Neural progenitor cell (in vitro differentiated cells): ENCODE data around the gene CRB2. TPM values are rescaled to one million over a fixed set of nuclear protein-coding genes. Genes with fewer than 3 reads are reported as not detected.

Experiments used
- DNase-seq: peaks from one replicate; pipeline ENCODE4 v3.0.0-alpha.2; 2016; ENCODE audit warnings: low spot score
- H2AFZ ChIP-seq: fragments of 200-600 bp; sonication (generic); replicated peaks from 2 replicates; pipeline ENCODE4 v1.6.1; 2016; ENCODE audit warnings: antibody characterized with exemption
- H3F3A ChIP-seq: fragments of 200-600 bp; sonication (generic); 2 replicates; pipeline ENCODE4 v1.6.1; 2016; ENCODE audit warnings: antibody characterized with exemption, low read depth
- H3K27ac ChIP-seq: fragments of 200-600 bp; sonication (generic); 2 replicates; pipeline ENCODE4 v1.5.1; 2016; ENCODE audit warnings: mild to moderate bottlenecking
- H3K27me3 ChIP-seq: fragments of 200-600 bp; sonication (generic); 2 replicates; pipeline ENCODE4 v1.6.1; 2016; ENCODE audit warnings: mild to moderate bottlenecking, moderate library complexity
- H3K36me3 ChIP-seq: fragments of 200-600 bp; sonication (generic); 2 replicates; pipeline ENCODE4 v1.5.1; 2016
- H3K4me1 ChIP-seq: fragments of 200-600 bp; sonication (generic); 2 replicates; pipeline ENCODE4 v1.6.1; 2016; ENCODE audit warnings: mixed run types
- H3K4me2 ChIP-seq: fragments of 200-600 bp; sonication (generic); 2 replicates; pipeline ENCODE4 v1.6.1; 2016
- H3K4me3 ChIP-seq: fragments of 200-600 bp; sonication (generic); 2 replicates; pipeline ENCODE4 v1.5.1; 2016
- H3K79me2 ChIP-seq: fragments of 200-600 bp; sonication (generic); 2 replicates; pipeline ENCODE4 v1.6.1; 2016; ENCODE audit warnings: low read depth
- H3K9ac ChIP-seq: fragments of 200-600 bp; sonication (generic); 2 replicates; pipeline ENCODE4 v1.6.1; 2016
- H3K9me3 ChIP-seq: fragments of 200-600 bp; sonication (generic); 2 replicates; pipeline ENCODE4 v1.5.1; 2016; ENCODE audit warnings: low read depth
- H4K20me1 ChIP-seq: fragments of 200-600 bp; sonication (generic); 2 replicates; pipeline ENCODE4 v1.6.1; 2016; ENCODE audit warnings: low read depth
- H3K27ac Mint-ChIP-seq: 3 replicates; pipeline ENCODE4 v1.8.0; 2021; ENCODE audit warnings: mixed read lengths
- H3K27me3 Mint-ChIP-seq: 2 replicates; pipeline ENCODE4 v1.8.0; 2022; ENCODE audit warnings: low read depth, mild to moderate bottlenecking, inconsistent platforms, moderate library complexity, mixed read lengths; ENCODE audit not compliant: insufficient read depth
- H3K36me3 Mint-ChIP-seq: 3 replicates; pipeline ENCODE4 v1.8.0; 2021; ENCODE audit warnings: mixed read lengths
- H3K4me1 Mint-ChIP-seq: 3 replicates; pipeline ENCODE4 v1.8.0; 2021; ENCODE audit warnings: mixed read lengths
- H3K4me3 Mint-ChIP-seq: 3 replicates; pipeline ENCODE4 v1.8.0; 2021; ENCODE audit warnings: mild to moderate bottlenecking, moderate library complexity, mixed read lengths
- H3K9me3 Mint-ChIP-seq: 3 replicates; pipeline ENCODE4 v1.8.0; 2020; ENCODE audit warnings: mixed read lengths
- EZH2 ChIP-seq: fragments of 200-600 bp; sonication (generic); IDR thresholded peaks from 2 replicates; pipeline ENCODE4 v1.6.1; 2017; ENCODE audit warnings: antibody characterized with exemption, mild to moderate bottlenecking, moderate library complexity
- EZH2phosphoT487 ChIP-seq: fragments of 200-600 bp; sonication (generic); IDR thresholded peaks from 2 replicates; pipeline ENCODE4 v1.6.1; 2017; ENCODE audit warnings: antibody characterized with exemption
- total RNA-seq: library from RNA; depleted of rRNA; stranded (reverse); fragments of >200 nt; gene quantifications from 2 replicates; pipeline ENCODE4 v1.2.3, GENCODE V29; 2015; ENCODE audit warnings: low replicate concordance
- TF ChIP-seq, protein P1 (sequence below): fragments of 200-600 bp; sonication (generic); IDR thresholded peaks from 2 replicates; pipeline ENCODE4 v1.5.1; 2017; ENCODE audit warnings: antibody characterized with exemption, mild to moderate bottlenecking

The CRB2 gene
- total RNA-seq, 1 donor from 2014 or later, result 18.5 TPM

DNA sequence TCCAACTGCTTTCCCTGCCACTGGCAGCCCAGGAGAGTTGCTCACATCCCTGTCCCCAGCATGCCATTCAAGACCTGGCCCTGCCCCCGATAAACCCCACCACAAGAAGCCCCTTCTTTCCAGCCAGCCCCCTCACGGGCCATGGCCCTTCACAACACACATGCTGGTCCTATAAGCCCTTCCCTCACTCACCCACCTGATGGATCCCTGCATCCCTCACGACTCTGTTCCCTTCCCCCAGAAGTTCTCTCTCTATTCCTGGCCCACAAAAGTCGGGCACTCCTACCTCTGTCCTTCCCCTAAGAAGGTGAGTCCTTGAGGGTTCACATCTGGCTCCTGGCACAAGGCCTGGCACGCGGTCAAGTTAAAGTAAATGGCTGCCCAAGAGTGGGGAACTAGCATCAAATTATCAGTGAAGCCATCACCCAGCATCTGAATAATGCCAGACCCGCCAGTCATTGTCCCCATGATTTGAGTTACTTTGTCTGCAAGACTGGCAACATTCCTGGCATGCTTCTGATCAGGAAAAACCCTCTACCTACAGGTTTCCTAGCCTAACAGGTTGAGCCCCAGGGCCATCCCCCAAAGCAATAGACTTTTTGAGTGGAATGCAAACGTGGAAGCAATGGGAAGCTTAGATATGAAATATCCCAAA is 65.9 kb downstream of the CRB2 start:
- peaks cover 10% of the 10 kb centered on the region for H3K27me3 Mint-ChIP-seq
- H3K9me3 ChIP-seq, result no peaks in the 10 kb centered on the region
- H3K27ac Mint-ChIP-seq, result peak overlapping the region; percentile 48
- no peaks in the 10 kb centered on the region for H3K27me3 ChIP-seq
- no peaks in the 10 kb centered on the region for H3K9me3 Mint-ChIP-seq
- TF ChIP-seq EZH2 (no peak), EZH2phosphoT487 (no peak)
- TF ChIP-seq, protein P1, sequence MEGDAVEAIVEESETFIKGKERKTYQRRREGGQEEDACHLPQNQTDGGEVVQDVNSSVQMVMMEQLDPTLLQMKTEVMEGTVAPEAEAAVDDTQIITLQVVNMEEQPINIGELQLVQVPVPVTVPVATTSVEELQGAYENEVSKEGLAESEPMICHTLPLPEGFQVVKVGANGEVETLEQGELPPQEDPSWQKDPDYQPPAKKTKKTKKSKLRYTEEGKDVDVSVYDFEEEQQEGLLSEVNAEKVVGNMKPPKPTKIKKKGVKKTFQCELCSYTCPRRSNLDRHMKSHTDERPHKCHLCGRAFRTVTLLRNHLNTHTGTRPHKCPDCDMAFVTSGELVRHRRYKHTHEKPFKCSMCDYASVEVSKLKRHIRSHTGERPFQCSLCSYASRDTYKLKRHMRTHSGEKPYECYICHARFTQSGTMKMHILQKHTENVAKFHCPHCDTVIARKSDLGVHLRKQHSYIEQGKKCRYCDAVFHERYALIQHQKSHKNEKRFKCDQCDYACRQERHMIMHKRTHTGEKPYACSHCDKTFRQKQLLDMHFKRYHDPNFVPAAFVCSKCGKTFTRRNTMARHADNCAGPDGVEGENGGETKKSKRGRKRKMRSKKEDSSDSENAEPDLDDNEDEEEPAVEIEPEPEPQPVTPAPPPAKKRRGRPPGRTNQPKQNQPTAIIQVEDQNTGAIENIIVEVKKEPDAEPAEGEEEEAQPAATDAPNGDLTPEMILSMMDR, result no peak
- no peaks in the 10 kb centered on the region for H3F3A ChIP-seq
- H2AFZ ChIP-seq, result no peak overlapping the region
- peaks cover 46% of the 10 kb centered on the region for H3K4me1 ChIP-seq
- H3K36me3 Mint-ChIP-seq, result peaks cover 7% of the 10 kb centered on the region
- no peak overlapping the region for H3K9ac ChIP-seq
- H3K4me3 Mint-ChIP-seq, result no peak overlapping the region
- H4K20me1 ChIP-seq, result peaks cover 18% of the 10 kb centered on the region
- H3K79me2 ChIP-seq, result no peaks in the 10 kb centered on the region
- DNase-seq, result no peak
- H3K4me1 Mint-ChIP-seq, result peaks cover 63% of the 10 kb centered on the region
- H3K27ac ChIP-seq, result no peak overlapping the region
- H3K4me3 ChIP-seq, result no peak overlapping the region
- H3K36me3 ChIP-seq, result no peaks in the 10 kb centered on the region
- no peak overlapping the region for H3K4me2 ChIP-seq

DNA sequence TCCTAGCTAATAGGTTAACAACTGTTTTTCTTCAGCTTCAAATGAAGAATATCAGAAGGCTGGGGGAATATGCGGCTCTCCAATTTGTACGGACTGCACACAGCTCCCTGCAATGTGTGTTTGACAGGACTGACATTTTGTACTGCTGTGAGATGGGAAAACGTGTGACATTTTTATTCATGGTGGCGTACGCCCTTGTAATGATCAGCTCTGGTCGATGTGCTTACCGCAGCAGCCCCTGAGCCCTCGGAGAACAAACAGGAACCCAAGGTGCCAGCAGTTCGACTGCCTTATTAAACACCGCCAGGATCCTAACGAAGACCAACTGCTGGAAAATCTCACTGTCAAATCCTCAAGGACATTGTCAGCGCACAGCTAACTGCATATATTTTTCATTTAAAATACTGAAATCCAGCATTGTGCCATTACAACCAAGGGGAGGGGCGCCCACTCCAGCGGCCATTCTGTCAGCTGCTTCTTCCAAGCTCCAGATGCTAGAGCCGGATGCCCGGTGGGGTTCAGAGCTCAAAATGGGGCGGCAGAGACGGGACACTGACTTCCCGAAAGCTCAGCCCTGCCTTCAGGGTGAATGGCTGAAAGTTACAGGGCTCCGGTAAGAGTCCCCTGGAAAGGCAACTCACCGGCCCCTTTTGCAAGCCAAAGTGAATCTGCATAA is 66.8 kb downstream of the CRB2 start:
- H3K9me3 Mint-ChIP-seq, result no peaks in the 10 kb centered on the region
- H3K4me3 Mint-ChIP-seq, result no peak overlapping the region
- Histone ChIP-seq H3K4me2 (no peak overlapping the region), H3K4me3 (no peak overlapping the region), H3K9ac (no peak overlapping the region), H2AFZ (no peak overlapping the region), H3K27me3 (no peaks in the 10 kb centered on the region), H3K36me3 (no peaks in the 10 kb centered on the region), H3F3A (no peaks in the 10 kb centered on the region), H4K20me1 (peaks cover 18% of the 10 kb centered on the region), H3K79me2 (no peaks in the 10 kb centered on the region), H3K9me3 (no peaks in the 10 kb centered on the region), H3K27ac (no peak overlapping the region), H3K4me1 (peaks cover 46% of the 10 kb centered on the region)
- H3K36me3 Mint-ChIP-seq, result peaks cover 7% of the 10 kb centered on the region
- DNase-seq, result no peak
- H3K4me1 Mint-ChIP-seq, result peaks cover 60% of the 10 kb centered on the region
- no peak for TF ChIP-seq EZH2
- no peak for TF ChIP-seq EZH2phosphoT487
- TF ChIP-seq, protein P1, result no peak
- H3K27ac Mint-ChIP-seq, result no peak overlapping the region
- peaks cover 10% of the 10 kb centered on the region for H3K27me3 Mint-ChIP-seq

DNA sequence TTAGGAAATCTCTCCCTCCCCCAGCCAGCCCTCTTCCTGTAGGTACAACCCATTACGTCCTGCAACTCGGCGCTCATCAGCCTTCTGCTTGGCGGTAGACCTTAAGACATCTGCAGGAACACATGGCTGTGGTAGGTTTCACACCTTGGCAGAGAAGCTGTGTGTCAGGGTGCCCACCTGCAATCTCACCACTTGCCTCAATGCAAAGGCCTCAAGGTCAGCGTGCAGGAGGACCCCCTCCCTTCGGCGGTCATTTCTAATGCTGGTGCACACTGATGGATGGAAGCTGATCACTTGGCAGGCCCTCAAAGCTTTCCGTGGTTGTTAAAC is 67.3 kb downstream of the CRB2 start:
- peaks cover 16% of the 10 kb centered on the region for H4K20me1 ChIP-seq
- H3K9ac ChIP-seq, result no peak overlapping the region
- H3F3A ChIP-seq, result no peaks in the 10 kb centered on the region
- no peak overlapping the region for H3K4me3 ChIP-seq
- no peaks in the 10 kb centered on the region for H3K36me3 ChIP-seq
- no peak for TF ChIP-seq EZH2phosphoT487
- TF ChIP-seq, protein P1, result no peak
- no peak for TF ChIP-seq EZH2
- H3K27ac Mint-ChIP-seq, result no peak overlapping the region
- no peaks in the 10 kb centered on the region for H3K9me3 Mint-ChIP-seq
- peaks cover 12% of the 10 kb centered on the region for H3K27me3 Mint-ChIP-seq
- H3K27ac ChIP-seq, result no peak overlapping the region
- no peaks in the 10 kb centered on the region for H3K9me3 ChIP-seq
- H3K4me3 Mint-ChIP-seq, result no peak overlapping the region
- H3K79me2 ChIP-seq, result no peaks in the 10 kb centered on the region
- H3K4me1 ChIP-seq, result peaks cover 46% of the 10 kb centered on the region
- peaks cover 55% of the 10 kb centered on the region for H3K4me1 Mint-ChIP-seq
- DNase-seq, result no peak
- peaks cover 8% of the 10 kb centered on the region for H3K36me3 Mint-ChIP-seq
- no peaks in the 10 kb centered on the region for H3K27me3 ChIP-seq
- no peak overlapping the region for H2AFZ ChIP-seq
- no peak overlapping the region for H3K4me2 ChIP-seq
